ENCODE results near the gene NSG1.

- TF ChIP-seq, protein P1, sequence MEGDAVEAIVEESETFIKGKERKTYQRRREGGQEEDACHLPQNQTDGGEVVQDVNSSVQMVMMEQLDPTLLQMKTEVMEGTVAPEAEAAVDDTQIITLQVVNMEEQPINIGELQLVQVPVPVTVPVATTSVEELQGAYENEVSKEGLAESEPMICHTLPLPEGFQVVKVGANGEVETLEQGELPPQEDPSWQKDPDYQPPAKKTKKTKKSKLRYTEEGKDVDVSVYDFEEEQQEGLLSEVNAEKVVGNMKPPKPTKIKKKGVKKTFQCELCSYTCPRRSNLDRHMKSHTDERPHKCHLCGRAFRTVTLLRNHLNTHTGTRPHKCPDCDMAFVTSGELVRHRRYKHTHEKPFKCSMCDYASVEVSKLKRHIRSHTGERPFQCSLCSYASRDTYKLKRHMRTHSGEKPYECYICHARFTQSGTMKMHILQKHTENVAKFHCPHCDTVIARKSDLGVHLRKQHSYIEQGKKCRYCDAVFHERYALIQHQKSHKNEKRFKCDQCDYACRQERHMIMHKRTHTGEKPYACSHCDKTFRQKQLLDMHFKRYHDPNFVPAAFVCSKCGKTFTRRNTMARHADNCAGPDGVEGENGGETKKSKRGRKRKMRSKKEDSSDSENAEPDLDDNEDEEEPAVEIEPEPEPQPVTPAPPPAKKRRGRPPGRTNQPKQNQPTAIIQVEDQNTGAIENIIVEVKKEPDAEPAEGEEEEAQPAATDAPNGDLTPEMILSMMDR (IDR thresholded peaks at IDR 0.05; ENCODE audit: extremely low read depth in 1 of 2, insufficient read depth in 1 of 2, low read depth in 1 of 2, low read length in 2 of 2) = no peak
- TF ChIP-seq POLR2A (IDR thresholded peaks at IDR 0.05; ENCODE audit: low read depth, low read length) (no peak), JUN (IDR thresholded peaks at IDR 0.05; ENCODE audit: borderline replicate concordance, insufficient read depth, insufficient read length, low read depth) (no peak), EZH2 (IDR thresholded peaks at IDR 0.05; ENCODE audit: borderline replicate concordance, low read depth, low read length, severe bottlenecking) (no peak), POLR2AphosphoS5 (IDR thresholded peaks at IDR 0.05; ENCODE audit: insufficient read depth, low read depth, low read length) (no peak), FOS (IDR thresholded peaks at IDR 0.05; ENCODE audit: borderline replicate concordance, insufficient read depth, low read length) (no peak), MYC (IDR thresholded peaks at IDR 0.05; ENCODE audit: low read depth, low read length) (no peak)
- TF ChIP-seq, protein P2, sequence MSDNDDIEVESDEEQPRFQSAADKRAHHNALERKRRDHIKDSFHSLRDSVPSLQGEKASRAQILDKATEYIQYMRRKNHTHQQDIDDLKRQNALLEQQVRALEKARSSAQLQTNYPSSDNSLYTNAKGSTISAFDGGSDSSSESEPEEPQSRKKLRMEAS (IDR thresholded peaks at IDR 0.05; ENCODE audit: insufficient read depth, insufficient read length) = no peak
Measured at GRCh38 chr4:4437798-4438470, 51.0 kb downstream of the NSG1 start.

All from endothelial cell of umbilical vein (primary cell).